Hematopoietic multipotent progenitor cell treated with erythropoietin and hydrocortisone succinate and interleukin-3 and kit ligand, for 6 days (in vitro differentiated cells): Measurements from ENCODE around the gene FAM20B.
"Not testable (repeated sequence)": the region's sequence is repeated elsewhere in the genome, so short reads cannot be mapped to it uniquely, and the experiment has no call there.

Experiments
- DNase-seq: peaks from one replicate; pipeline ENCODE4 v3.0.0-alpha.2; 2015

Gene FAM20B

DNA sequence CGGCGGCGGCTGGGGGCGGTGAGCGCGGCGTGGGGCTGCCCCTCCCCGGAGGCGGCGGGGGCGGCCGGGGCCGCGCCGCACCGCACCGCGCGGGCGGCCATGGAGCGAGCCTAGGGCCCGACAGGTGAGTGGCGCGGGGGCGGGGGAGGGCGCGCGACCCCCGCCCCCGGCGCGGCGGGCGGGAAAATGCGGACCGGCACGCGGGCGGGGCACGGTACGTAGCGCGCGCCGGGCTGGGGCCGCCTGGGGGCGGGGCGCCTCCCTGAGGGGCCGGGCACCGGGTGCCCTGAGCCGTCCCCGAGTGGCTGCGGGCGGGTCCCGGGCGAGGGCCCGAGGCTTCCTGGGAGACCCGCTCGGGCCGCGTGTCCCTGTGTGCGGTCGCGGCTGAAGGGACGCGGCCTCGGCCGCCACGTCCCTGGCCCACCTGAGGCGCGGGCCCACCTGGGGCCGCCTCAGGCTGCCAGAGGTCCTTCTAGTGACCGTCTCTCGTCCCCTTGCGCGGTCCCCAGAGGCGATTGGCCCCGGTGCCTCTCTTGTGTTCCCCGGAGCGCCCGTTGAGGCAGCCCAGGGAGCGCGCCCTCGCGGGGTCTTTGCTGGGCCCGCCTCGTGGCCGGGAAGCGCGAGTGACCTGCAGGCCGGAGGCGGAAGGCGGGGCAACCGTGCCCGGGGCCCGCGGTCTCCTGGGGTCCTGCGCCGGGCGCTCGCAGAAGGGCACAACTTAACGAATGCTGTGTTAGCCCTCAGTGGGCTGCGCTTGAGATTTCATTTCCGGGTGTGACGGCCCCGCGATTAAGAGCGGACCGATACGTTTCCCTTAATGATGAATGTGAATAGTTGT, 500 bp downstream of the FAM20B start:
- peak; percentile 86 for DNase-seq

DNA sequence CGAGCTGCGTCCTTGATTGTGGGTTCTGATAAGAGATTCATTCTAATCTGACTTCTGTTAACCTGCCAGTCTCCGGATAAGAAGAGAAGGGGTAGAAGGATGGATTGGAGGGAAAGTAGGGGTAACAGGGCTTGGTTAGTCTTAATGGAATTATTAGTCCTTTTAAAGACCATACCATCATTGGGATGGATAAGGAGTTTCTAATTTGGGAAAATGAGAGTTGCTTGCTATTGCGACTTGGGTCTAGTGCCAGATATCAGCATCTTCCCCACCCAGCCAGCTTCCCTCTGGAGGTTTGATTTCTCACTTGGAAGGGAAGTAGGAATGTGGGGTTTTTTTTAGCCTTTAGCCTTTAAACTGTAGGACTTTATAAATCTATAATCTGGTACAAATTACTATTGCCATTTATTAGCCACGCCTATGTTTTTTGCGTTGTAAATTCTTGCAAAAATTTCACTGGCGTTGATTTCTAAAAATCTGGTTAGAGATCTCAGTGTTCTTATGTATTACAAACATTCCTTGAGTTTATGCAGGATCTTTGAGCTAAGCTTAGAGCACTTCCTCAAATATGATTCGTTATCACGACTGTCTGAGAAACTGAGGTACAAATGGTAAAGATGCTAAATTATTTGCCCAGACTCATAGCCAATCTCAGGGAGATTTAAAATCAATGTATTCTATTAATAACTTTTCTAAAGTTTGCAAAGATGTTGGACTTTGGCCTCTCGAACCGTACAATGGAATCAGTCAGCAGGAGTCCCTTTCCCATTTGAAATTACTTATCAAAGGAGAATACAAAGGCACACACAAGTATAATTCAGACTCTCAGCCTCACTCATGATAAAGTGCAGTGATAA, 1.3 kb downstream of the FAM20B start:
- no peak for DNase-seq

DNA sequence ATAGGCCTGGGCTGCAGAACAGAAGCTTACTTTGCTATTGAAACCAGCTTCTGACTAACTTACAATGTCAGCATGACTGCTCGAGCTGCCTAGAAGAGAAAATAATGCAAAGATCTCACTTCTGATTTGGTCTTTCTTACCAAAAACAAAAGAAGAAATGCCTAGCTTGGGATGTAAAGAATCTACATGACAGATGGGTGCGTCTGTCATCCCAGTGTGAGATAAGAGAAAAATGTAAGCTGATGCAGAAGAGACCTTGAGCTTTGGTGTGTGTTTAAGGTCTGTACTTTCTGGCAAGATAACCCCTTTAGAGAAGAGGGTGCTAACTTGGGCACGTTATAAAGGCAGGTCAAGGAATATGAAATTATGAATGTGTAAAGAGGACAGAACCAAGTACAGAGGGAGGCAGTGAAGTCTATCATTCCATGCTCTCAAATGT, 3.6 kb downstream of the FAM20B start:
- peak; percentile 76 for DNase-seq

DNA sequence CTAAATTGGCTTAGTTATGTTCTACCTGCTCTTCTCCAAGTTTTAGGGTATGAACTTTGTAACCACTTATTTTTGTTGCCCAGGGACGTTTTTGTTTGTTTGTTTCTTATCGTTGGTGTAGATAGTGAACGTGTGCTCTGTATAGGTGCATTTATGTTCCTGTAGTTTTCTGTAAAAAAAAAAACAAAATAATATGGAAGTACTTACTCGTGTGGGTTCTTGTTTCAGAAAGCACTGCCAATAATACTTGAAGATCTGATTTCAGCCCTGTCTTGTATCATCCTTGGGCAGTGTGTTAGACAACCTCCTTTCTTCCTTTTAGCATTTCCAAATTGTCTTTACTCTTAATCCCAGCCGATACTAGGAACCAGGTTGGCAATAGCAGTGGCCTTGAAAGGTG, 4.4 kb downstream of the FAM20B start:
- DNase-seq = no peak

DNA sequence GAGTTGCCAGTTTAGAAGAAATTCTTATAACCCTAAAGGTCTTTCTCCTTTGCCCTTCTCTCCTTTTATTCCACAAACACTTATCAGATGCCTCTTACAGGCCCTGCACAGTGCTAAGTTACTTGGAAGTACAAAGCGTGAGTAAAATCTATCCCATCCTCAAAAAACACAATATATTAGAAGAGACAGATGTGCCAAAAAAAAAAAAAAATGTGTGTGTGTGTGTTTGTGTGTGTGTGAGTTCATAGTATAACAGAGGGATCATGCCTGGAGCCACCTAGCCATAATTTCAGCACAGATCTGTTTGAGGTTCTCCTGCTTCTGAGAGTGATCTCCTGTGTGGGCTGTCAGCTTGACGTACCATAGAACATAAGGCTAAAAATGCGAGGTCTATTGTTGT, 5.0 kb downstream of the FAM20B start:
- DNase-seq = no peak

DNA sequence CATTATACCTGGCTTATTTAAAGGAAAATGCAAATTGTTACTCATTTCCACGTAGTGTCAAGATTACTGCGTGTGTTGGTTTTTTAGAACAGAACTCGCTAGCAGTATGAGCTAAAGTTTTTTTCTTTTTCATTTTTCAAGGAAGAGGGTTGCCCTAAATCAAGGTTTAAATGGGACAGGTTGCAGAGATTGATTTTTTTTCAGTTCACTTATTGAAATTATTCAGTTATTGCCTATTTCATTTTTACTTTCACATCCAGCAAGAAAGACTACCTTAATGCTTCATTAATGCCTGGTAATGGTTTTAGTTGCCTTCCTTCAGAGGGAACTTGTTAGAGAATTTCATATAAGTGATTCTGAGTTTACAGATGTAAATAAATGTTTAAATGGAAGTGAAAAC, 5.6 kb downstream of the FAM20B start:
- no peak for DNase-seq

DNA sequence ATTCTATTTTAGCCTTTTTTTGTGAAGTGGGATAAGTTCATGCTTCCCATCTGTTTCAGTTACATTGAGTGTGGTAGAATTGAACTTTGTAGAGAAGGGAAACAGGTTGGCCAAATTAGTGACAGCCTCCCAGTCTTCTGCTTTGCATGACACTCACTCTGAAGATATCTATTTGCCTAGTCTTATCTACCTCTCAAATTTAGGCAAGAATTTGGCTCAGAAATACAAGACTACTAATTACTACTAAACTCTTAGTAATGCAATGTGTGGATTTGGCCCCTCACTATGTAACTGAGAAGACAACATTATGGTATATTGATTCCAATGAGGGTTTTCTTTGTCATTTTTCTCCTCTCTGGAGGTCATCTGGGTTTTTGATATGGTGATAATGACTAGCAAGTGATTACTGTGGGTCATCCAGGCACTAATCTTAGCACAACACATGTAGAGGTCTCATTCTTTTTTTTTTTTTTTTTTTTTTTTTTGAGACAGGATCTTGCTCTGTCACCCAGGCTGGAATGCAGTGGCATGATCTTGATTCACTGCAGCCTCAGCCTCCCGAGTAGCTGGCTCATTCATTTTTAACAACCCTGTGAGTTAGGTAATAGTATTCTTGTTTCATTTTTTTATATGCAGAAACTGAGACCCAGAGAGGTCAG, 6.3 kb downstream of the FAM20B start:
- peak; percentile 82 for DNase-seq

DNA sequence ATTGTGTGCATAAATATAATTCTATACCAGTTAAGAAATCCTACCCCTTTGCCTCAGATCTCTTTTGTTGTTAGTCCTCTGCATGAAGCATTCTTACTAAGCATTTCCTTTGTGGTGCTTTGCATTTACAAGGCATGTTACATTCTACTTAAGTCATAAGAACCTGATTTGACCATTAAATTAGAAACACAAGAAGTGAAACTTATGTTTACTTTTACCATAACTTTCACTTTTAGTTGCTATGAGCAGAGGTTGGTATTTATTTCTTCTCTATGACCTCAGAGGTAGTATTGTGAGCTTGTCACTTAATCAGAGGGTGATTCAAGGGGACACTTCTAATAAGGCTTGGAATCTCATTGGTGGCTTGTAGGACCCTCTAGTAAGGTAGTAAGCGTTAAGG, 9.0 kb downstream of the FAM20B start:
- no peak for DNase-seq

DNA sequence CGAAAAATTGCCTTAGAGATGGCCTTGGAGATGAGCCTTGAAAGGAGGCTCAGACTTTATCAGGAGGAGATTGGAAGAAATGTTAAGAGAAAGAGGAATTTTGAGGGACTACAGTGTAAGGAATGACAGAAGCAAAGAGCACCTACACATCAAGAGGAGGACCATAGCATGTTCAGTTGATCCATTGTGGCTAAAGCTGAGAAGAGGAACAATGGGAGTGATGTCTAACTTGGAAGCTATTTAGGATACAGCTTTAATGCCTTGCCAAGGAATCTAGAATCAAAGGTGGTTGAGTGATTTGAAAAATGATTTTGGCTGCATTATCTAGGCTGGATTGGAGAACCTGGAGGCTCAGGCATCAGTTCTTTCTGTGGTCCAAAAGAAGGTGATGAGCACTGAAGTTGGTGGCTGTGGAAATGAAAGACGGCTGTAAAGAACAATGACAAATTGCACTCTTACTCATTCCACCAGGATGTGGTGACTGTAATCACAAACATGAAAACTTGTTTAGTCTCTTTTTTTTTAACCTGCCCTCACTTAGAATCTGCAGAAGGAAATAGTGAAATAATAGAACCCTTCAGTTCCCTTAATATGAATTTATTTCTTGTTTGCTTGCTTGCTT, 11.3 kb downstream of the FAM20B start:
- DNase-seq = no peak

DNA sequence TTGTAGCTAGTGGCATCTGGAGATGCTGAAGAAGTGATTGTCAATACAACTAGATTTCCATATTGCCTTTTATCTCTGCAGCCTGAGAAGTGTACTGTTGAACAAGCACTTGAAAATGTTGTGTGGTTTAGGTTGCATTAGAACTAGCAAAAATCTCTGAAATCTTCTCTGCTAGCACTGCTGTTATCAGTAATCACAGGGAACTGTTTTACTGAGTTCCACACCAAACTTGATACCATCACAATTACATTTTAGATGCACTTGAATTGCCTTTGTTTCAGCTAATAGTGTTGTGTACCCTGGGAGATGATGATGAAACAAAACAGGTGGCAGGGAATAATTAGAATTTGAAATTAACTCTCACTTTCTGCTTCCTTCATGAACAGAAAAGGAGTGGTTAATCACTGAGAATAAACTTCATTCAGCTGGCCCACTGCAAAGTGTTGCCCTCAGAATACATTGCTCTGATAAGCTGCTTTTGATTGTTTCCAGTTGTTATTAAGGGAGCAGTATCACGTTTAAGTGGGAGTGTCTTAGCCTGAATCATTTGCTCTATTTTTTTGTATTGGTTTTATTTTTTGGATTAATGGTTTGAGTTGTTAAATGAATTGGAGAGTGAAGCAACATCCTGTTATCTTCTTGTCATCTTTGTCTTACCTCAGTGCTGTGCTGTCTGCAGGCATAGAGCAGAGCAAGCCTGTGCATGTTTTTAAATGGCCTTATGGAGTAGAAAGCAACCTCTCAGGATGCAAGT, 13.0 kb downstream of the FAM20B start:
- DNase-seq = peak; percentile 62

DNA sequence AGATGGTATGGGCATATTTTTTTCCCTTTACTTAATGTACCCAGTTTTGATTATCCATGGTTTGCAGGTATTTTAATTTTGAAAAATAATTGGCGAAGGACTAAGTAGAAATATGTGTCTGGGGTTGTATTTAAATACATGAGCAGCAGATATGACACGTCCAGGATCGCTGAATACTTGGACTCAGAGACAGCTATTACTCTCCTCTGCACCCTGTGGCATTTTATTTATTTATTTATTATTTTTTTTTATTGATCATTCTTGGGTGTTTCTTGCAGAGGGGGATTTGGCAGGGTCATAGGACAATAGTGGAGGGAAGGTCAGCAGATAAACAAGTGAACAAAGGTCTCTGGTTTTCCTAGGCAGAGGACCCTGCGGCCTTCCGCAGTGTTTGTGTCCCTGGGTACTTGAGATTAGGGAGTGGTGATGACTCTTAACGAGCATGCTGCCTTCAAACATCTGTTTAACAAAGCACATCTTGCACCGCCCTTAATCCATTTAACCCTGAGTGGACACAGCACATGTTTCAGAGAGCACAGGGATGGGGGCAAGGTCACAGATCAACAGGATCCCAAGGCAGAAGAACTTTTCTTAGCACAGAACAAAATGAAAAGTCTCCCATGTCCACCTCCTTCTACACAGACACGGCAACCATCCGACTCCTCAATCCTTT, 13.9 kb downstream of the FAM20B start:
- not testable (repeated sequence) for DNase-seq

DNA sequence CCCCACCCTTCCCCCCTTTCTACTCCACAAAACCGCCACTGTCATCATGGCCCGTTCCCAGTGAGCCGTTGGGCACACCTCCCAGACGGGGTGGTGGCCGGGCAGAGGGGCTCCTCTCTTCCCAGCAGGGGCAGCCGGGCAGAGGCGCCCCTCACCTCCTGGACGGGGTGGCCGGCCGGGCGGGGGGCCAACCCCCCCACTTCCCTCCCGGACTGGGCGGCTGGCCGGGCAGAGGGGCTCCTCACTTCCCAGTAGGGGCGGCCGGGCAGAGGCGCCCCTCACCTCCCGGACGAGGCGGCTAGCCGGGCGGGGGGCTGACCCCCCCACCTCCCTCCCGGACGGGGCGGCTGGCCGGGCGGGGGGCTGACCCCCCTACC, 14.5 kb downstream of the FAM20B start:
- not testable (repeated sequence) for DNase-seq

DNA sequence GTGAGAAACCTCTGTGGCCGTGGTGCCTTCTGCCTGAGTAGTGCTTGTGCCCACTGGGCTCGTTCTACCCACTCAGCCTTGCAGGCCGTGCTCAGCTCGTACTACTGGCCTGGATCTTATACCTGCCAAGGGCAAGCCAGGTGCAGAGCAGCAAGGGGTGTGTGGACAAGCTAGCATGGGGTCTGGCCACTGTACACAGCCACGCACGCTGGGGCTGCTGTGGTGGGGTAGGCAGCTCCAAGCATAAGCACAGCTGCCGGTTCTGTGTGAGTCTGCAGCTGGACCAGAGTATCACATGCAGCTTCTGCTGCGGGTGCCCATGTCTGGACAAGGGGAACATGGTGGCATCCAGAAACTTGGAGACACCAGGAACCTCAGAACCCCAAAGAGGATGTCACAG, 16.4 kb downstream of the FAM20B start:
- DNase-seq = no peak

DNA sequence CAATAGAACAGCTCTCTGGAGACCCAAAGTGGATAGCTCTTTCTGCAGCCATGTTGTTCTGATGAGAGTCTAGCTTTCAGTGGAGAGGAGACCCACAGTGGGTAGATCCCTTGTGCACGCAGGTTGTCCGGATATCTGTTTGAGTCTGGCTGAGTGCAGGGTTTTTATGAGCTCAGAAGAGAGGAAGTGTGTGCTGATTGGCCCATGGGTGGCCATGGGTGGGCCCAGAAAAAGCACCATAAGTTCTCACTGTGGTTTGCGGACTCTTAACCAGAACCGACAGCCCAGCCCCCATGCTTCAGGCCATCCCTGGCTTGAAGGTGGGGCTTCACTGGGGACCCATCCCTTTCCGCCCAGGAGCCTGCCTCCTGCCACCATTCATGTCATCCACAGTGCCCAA, 17.0 kb downstream of the FAM20B start:
- DNase-seq = no peak

DNA sequence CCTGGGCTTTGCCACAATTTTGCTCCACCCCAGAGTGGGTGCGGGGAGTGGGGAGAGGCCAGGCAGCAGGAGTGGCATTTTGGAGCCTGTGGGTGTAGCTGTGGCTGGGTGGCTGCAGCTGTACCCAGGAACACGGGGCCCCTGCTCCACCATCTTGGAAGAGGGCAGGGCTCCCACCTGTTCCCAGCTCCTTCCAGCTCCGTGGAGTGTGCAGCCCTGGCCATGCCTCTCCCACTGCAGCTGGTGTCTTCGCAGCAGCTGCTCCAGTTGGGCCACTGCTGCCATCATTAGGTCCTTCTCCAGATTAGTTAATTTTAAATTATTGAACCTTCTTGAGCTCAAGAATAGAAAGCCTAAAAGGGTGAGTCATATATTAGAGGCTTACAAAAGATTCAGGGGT, 17.6 kb downstream of the FAM20B start:
- DNase-seq = no peak

DNA sequence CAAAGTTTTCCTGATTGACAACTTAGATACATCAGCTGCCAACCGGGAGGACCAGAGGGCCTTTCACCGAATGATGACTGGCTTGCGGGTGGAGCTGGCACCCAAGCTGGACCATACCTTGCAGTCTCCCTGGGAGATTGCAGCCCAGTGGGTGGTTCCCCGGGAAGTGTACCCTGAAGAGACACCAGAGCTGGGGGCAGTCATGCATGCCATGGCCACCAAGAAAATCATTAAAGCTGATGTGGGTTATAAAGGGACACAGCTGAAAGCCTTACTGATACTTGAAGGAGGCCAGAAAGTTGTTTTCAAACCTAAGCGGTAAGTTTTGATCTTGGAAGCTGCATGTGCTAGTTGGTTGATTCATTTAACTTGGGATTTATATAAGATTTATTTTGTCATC, 18.2 kb downstream of the FAM20B start:
- no peak for DNase-seq

DNA sequence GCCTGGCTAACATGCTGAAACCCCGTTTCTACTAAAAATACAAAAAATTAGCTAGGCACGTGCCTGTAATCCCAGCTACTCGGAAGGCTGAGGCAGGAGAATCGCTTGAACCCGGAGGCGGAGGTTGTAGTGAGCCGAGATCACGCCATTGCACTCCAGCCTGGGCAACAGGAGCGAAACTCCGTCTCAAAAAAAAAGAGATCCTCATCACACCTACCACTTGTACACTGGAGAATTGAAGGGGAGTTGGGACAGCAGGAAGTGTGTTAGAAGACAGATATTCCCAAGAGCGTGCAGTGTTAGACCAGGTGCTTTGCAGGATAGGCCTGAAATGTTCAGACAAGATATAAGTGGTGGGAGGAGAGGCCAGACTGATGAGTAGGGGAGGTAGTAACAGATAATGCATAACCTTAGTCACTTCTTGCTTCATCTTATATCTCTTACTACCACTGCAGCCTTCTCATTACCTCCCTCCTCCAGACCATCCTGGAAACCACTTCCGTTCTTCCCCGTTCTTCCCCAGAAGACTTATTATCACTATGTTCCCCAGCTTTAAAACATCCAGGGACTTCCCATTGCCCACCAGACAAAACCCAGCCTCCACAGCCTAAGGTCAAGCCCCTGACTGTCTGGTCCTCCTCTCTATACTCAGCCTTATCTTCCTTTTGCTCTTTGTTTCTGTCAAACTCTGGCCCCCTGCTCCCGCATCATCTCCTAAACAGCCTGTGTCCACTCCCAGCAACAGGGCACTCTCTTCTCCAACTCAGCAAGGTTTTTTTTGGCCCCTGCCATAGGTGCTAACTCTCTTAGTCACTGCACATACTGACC, 21.3 kb downstream of the FAM20B start:
- peak; percentile 94 for DNase-seq

DNA sequence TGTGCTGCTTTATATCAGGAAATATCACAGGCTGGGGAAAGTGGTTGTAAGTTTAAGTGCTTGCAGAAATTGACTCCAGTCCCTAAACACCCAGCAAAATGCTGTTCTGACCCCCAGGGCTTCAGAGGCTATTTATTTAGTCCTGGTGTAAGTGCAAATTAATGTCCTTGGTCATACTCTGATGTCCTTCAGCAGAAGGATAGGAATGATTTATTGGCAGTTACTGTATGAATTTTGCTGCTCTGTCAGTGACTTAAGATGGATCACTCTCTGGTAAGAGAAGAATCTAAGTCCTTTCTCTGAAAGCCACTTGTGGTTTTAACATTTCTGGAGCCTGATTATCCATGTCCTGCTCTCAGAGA, 21.9 kb downstream of the FAM20B start:
- DNase-seq = no peak

DNA sequence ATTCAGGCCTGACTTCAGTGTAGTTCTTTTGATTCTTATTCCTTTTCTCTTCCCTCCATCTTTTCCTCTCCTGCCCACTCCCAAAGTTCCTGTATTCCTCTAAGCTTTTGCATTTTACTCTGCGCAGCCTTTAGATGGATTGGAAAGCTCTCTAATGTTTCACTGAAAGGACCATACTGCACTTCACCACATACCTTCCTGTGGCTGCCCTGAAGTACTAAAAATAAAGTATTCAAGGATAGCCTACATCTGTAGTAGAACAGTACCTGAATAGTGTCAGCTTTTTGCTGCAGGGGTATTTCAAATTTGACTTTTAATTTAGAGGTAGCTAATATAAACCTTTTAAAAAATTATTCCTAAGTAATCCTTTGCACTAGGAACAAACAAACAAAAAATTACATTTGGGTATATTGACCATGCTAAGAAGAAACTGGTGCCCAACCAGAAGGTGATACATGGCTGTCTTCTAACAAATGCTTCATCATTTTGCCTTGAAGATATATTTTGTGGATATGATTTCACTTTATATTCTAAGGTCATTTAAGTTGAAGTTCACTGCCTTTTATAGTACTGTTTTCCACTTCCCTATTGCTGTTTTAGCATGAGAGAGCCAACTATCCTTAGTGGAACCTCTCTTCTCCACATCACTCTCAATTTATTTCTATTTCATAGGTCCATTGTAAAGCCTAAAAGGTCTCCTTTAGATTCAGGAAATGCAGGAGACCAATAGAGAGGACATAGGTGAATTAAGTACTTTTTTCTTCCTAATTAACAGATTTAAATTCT, 22.8 kb downstream of the FAM20B start:
- DNase-seq = no peak

DNA sequence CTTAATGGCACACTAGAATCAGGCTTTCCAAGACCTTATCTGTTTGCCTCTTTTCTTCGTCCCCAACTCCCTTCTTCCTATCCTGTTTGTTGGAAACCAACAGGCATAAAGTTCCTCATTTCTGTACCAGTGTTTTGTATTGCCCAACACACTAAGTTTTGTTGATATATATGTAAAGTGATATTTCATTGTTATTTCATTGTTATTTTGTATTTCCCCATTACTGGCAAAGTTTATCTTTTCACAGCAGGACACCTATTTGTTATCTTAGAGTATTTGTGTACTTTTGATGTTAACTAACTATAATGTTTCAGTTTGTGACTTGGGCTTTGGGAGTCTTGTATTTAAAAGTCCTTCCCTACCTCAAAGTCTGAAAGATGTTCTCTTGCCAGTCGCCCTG, 27.1 kb downstream of the FAM20B start:
- no peak for DNase-seq
